Panc1 (cell line): ENCODE measurements around the gene PITX3.

Source experiments
- CTCF ChIP-seq: fragments of 450-650 bp; IDR thresholded peaks from 2 replicates; pipeline ENCODE4 v1.5.1; 2017; ENCODE audit warnings: mild to moderate bottlenecking
- POLR2AphosphoS5 ChIP-seq: IDR thresholded peaks from 2 replicates; pipeline ENCODE4 v1.6.1; 2012; ENCODE audit warnings: mild to moderate bottlenecking, low read depth, low read length, moderate library complexity
- SIN3A ChIP-seq: IDR thresholded peaks from 2 replicates; pipeline ENCODE4 v1.6.1; 2012; ENCODE audit warnings: low read depth, mild to moderate bottlenecking, low read length, moderate library complexity, borderline replicate concordance; ENCODE audit not compliant: insufficient read depth
- TCF7L2 ChIP-seq: IDR thresholded peaks from 2 replicates; pipeline ENCODE4 v1.6.1; 2011; ENCODE audit warnings: mild to moderate bottlenecking, low read depth, low read length, inconsistent platforms
- TF ChIP-seq, protein P1 (sequence below), 2 experiments: IDR thresholded peaks; 2 replicates each; pipeline ENCODE4 v1.6.1; 2011 to 2012; ENCODE audit warnings: low read depth in 2 of 2, control low read depth in 1 of 2, low read length in 1 of 2, mild to moderate bottlenecking in 1 of 2, moderate library complexity in 1 of 2; ENCODE audit not compliant: insufficient read depth in 1 of 2

GRCh38 chr10:102280397-102281101 is 39.2 kb upstream of the PITX3 start:
- TF ChIP-seq POLR2AphosphoS5 = no peak
- no peak for TF ChIP-seq CTCF
- no peak for TF ChIP-seq SIN3A
- TF ChIP-seq, protein P1, sequence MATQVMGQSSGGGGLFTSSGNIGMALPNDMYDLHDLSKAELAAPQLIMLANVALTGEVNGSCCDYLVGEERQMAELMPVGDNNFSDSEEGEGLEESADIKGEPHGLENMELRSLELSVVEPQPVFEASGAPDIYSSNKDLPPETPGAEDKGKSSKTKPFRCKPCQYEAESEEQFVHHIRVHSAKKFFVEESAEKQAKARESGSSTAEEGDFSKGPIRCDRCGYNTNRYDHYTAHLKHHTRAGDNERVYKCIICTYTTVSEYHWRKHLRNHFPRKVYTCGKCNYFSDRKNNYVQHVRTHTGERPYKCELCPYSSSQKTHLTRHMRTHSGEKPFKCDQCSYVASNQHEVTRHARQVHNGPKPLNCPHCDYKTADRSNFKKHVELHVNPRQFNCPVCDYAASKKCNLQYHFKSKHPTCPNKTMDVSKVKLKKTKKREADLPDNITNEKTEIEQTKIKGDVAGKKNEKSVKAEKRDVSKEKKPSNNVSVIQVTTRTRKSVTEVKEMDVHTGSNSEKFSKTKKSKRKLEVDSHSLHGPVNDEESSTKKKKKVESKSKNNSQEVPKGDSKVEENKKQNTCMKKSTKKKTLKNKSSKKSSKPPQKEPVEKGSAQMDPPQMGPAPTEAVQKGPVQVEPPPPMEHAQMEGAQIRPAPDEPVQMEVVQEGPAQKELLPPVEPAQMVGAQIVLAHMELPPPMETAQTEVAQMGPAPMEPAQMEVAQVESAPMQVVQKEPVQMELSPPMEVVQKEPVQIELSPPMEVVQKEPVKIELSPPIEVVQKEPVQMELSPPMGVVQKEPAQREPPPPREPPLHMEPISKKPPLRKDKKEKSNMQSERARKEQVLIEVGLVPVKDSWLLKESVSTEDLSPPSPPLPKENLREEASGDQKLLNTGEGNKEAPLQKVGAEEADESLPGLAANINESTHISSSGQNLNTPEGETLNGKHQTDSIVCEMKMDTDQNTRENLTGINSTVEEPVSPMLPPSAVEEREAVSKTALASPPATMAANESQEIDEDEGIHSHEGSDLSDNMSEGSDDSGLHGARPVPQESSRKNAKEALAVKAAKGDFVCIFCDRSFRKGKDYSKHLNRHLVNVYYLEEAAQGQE (IDR thresholded peaks at IDR 0.05; ENCODE audit: insufficient read depth in 1 of 2, low read depth in 2 of 2, low read length in 1 of 2) = no peak
- TF ChIP-seq TCF7L2 = no peak
